Gastroesophageal sphincter (tissue), 4 donors: ENCODE measurements around the gene MEAF6. TPM values are rescaled to one million over a fixed set of nuclear protein-coding genes. Genes with fewer than 3 reads are reported as not detected.

Experiments
- ATAC-seq: fragments of 150-250 bp; one replicate; pipeline ENCODE4 v1.9.1; 2016; ENCODE audit warnings: mild to moderate bottlenecking, moderate library complexity
- H3K27ac ChIP-seq, 4 donors: fragments of 200-600 bp; sonication (generic) in 3 of 4; 1 replicate in 3 of 4; 2 replicates in 1 of 4; pipeline ENCODE4 v1.5.1; 2016 to 2019
- H3K27me3 ChIP-seq: fragments of 200-600 bp; sonication (generic); one replicate; pipeline ENCODE4 v1.5.1; 2019
- H3K36me3 ChIP-seq, 2 donors: fragments of 200-600 bp; sonication (generic); one replicate each; pipeline ENCODE4 v1.5.1; 2019; ENCODE audit warnings: control low read depth in 1 of 2
- H3K4me1 ChIP-seq, 3 donors: fragments of 200-600 bp; sonication (generic); 1 replicate in 2 of 3; 2 replicates in 1 of 3; pipeline ENCODE4 v1.5.1; 2016 to 2019; ENCODE audit warnings: control low read depth in 2 of 3
- H3K4me3 ChIP-seq, 2 donors: fragments of 200-600 bp; sonication (generic); one replicate each; pipeline ENCODE4 v1.5.1; 2019; ENCODE audit warnings: mild to moderate bottlenecking in 1 of 2, moderate library complexity in 1 of 2
- H3K9me3 ChIP-seq, 3 donors: fragments of 200-600 bp; sonication (generic); one replicate each; pipeline ENCODE4 v1.5.1; 2017 to 2019; ENCODE audit warnings: control low read depth in 2 of 3
- EP300 ChIP-seq: sonication (generic); formaldehyde crosslinking; IDR thresholded peaks from one replicate; pipeline ENCODE4 v1.6.1; 2017; ENCODE audit warnings: antibody characterized with exemption, mild to moderate bottlenecking
- POLR2A ChIP-seq, 2 donors: fragments of 450-650 bp; IDR thresholded peaks; one replicate each; pipeline ENCODE4 v1.6.1; 2017; ENCODE audit warnings: antibody characterized with exemption in 2 of 2, mild to moderate bottlenecking in 2 of 2, moderate library complexity in 1 of 2
- POLR2AphosphoS5 ChIP-seq: sonication (generic); formaldehyde crosslinking; IDR thresholded peaks from one replicate; pipeline ENCODE4 v1.6.1; 2017; ENCODE audit warnings: antibody characterized with exemption
- WGBS, 2 donors: methylation state at CpG; one replicate each; pipeline ENCODE4 v1.1.5; 2018; ENCODE audit warnings: low coverage in 1 of 2; 5-methylcytosine and 5-hydroxymethylcytosine counted together
- small RNA-seq, 4 donors: library from RNA; depleted of rRNA; stranded (forward); fragments of <200 nt; gene quantifications; one replicate each; pipeline ENCODE3, GENCODE V24; 2016
- total RNA-seq, 4 donors: library from RNA; depleted of rRNA; stranded (reverse); fragments of >200 nt; gene quantifications; one replicate each; pipeline ENCODE4 v1.1.0, GENCODE V29; 2016
- TF ChIP-seq, protein P1 (sequence below), 4 experiments: fragments of 200-600 bp in 2 of 4; fragments of 450-650 bp in 2 of 4; sonication (generic) in 1 of 4; IDR thresholded peaks; one replicate each; pipeline ENCODE4 v1.5.1; 2017 to 2019; ENCODE audit warnings: antibody characterized with exemption in 4 of 4, mild to moderate bottlenecking in 2 of 4, moderate library complexity in 2 of 4

Gene MEAF6
- total RNA-seq, 4 donors from 2014 or later, result 89.7 to 129 (median 100) TPM

- Histone ChIP-seq H3K27ac (no peak overlapping the region), H3K9me3 (no peaks in the 10 kb centered on the region), H3K4me3 (no peak overlapping the region), H3K4me1 (no peaks in the 10 kb centered on the region), H3K36me3 (no peaks in the 10 kb centered on the region), H3K27me3 (peaks cover 55% of the 10 kb centered on the region)
- TF ChIP-seq POLR2A (IDR thresholded peaks at IDR 0.05), result no peak
- TF ChIP-seq EP300, result no peak
- TF ChIP-seq, protein P1, sequence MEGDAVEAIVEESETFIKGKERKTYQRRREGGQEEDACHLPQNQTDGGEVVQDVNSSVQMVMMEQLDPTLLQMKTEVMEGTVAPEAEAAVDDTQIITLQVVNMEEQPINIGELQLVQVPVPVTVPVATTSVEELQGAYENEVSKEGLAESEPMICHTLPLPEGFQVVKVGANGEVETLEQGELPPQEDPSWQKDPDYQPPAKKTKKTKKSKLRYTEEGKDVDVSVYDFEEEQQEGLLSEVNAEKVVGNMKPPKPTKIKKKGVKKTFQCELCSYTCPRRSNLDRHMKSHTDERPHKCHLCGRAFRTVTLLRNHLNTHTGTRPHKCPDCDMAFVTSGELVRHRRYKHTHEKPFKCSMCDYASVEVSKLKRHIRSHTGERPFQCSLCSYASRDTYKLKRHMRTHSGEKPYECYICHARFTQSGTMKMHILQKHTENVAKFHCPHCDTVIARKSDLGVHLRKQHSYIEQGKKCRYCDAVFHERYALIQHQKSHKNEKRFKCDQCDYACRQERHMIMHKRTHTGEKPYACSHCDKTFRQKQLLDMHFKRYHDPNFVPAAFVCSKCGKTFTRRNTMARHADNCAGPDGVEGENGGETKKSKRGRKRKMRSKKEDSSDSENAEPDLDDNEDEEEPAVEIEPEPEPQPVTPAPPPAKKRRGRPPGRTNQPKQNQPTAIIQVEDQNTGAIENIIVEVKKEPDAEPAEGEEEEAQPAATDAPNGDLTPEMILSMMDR (IDR thresholded peaks at IDR 0.05), result no peak
- TF ChIP-seq POLR2AphosphoS5, result no peak
- 63 to 79% methylated on average over 2 to 4 of the region's 6 CpGs for WGBS, 2 donors
- ATAC-seq, result no peak
Measured at GRCh38 chr1:37446874-37447273, 67.7 kb downstream of the MEAF6 start.

DNA sequence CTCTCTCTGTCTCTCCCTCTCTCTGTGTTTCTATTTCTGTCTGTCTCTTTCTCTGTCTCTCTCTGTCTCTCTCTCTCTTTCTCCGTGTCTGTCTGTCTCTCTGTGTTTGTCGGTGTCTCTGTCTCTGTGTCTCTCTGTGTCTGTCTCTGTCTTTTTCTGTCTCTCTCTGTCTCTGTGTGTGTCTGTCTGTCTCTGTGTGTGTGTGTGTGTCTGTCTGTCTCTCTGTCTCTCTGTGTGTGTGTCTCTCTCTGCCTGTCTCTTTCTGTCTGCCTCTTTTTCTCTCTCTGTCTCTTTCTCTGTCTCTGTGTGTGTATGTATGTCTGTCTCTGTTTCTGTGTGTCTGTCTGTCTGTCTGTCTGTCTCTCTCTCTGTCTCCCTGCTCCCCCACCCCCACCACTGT, 71.9 kb downstream of the MEAF6 start:
- Histone ChIP-seq H3K4me1 (no peaks in the 10 kb centered on the region), H3K27ac (no peak overlapping the region), H3K9me3 (no peaks in the 10 kb centered on the region), H3K4me3 (no peak overlapping the region), H3K36me3 (no peaks in the 10 kb centered on the region), H3K27me3 (peaks cover 60% of the 10 kb centered on the region)
- ATAC-seq, result no peak
- 64 to 71% methylated on average over 2 of the region's 2 CpGs for WGBS, 2 donors
- TF ChIP-seq, protein P1 (IDR thresholded peaks at IDR 0.05), result no peak
- TF ChIP-seq POLR2AphosphoS5 (no peak), POLR2A (IDR thresholded peaks at IDR 0.05) (no peak), EP300 (no peak)

Small RNAs within 50 kb of the gene (small RNA-seq; reads per million reads assigned to genes)
- gene AL034379.1, result 0 reads per million in 4 donors
- 0 reads per million in 4 donors for gene MIR5581

Other genes with a start within 250 kb of the MEAF6 start
- 10 to 100 TPM in 2 of 4 donors, 1 to 10 TPM in 2; 7.3 to 14.4 (median 10.6) TPM for gene ZC3H12A, start 40.2 kb downstream of the MEAF6 start, total RNA-seq
- 10 to 100 TPM; 10.3 to 17.8 (median 14.1) TPM for gene SNIP1, start 39.5 kb upstream of the MEAF6 start, total RNA-seq
- 10 to 100 TPM; 10.2 to 15.7 (median 12.6) TPM for gene DNALI1, start 42.2 kb upstream of the MEAF6 start, total RNA-seq
- 10 to 100 TPM; 26.7 to 43.2 (median 29.7) TPM for gene GNL2, start 81.2 kb upstream of the MEAF6 start, total RNA-seq
- gene RSPO1, start 120.1 kb upstream of the MEAF6 start, total RNA-seq, result 1 to 10 TPM in 3 of 4 donors, under 1 TPM in 1; 0.47 to 4.0 (median 2.5) TPM
- gene CDCA8, start 177.8 kb upstream of the MEAF6 start, total RNA-seq, result 1 to 10 TPM in 1 of 4 donors, under 1 TPM in 3; 0.13 to 1.1 (median 0.67) TPM